ENCODE measurements around the gene EXOC4.
A peak's percentile ranks its signal among the peaks of the same experiment; 100 is the strongest.

Gene EXOC4

GRCh38 chr7:133436014-133436428, 183.1 kb downstream of the EXOC4 start:
- no peaks in the 10 kb centered on the region; a peak in 1 of 22 replicates for H3K9me3 ChIP-seq (replicated peaks in 1 of 11)
- peaks cover 0 to 64% (median 0%) of the 10 kb centered on the region in 11 experiments; a peak in 5 of 22 replicates for H4K20me1 ChIP-seq
- H3K4me3 ChIP-seq: no peak overlapping the region
- H3K27me3 ChIP-seq: no peaks in the 10 kb centered on the region
- H3K27ac ChIP-seq: no peak overlapping the region; a peak in 1 of 22 replicates
- H3K4me1 ChIP-seq: peaks cover 0 to 10% (median 0%) of the 10 kb centered on the region in 10 experiments; a peak in 2 of 20 replicates
- H3K36me3 ChIP-seq: peaks cover 0 to 14% (median 6%) of the 10 kb centered on the region in 11 experiments; a peak in 8 of 22 replicates
- H3K9ac ChIP-seq: no peak overlapping the region; a peak in 1 of 22 replicates
- no peak overlapping the region for H3K4me2 ChIP-seq
- TF ChIP-seq Cebpa-rat (IDR thresholded peaks at IDR 0.05): no peak

GRCh38 chr7:133437544-133437943, 184.7 kb downstream of the EXOC4 start:
- Histone ChIP-seq H4K20me1 (peaks cover 0 to 54% (median 0%) of the 10 kb centered on the region in 11 experiments; a peak in 6 of 22 replicates), H3K4me1 (peaks cover 0 to 10% (median 0%) of the 10 kb centered on the region in 10 experiments; a peak in 2 of 20 replicates), H3K4me2 (no peak overlapping the region), H3K4me3 (no peak overlapping the region), H3K36me3 (peaks cover 0 to 21% (median 11%) of the 10 kb centered on the region in 11 experiments; a peak in 9 of 22 replicates), H3K9ac (no peak overlapping the region), H3K27ac (no peak overlapping the region), H3K27me3 (no peaks in the 10 kb centered on the region), H3K9me3 (replicated peaks in 1 of 11) (peaks cover 0 to 4% (median 0%) of the 10 kb centered on the region in 11 experiments; a peak in 1 of 22 replicates)
- TF ChIP-seq Cebpa-rat (IDR thresholded peaks at IDR 0.05): no peak

- peaks cover 0 to 21% (median 11%) of the 10 kb centered on the region in 11 experiments; a peak in 12 of 22 replicates for H3K36me3 ChIP-seq
These were observed 189.9 kb downstream of the EXOC4 start for GRCh38 chr7:133442818-133443217.

GRCh38 chr7:133445617-133446016, 192.7 kb downstream of the EXOC4 start:
- peaks cover 0 to 10% (median 4%) of the 10 kb centered on the region in 11 experiments; a peak in 8 of 22 replicates for H3K36me3 ChIP-seq
- H3K4me2 ChIP-seq: no peak overlapping the region
- H3K27me3 ChIP-seq: no peaks in the 10 kb centered on the region
- peaks cover 0 to 46% (median 0%) of the 10 kb centered on the region in 11 experiments; a peak in 4 of 22 replicates for H4K20me1 ChIP-seq
- H3K4me1 ChIP-seq: peaks cover 0 to 7% (median 0%) of the 10 kb centered on the region in 10 experiments; a peak in 3 of 20 replicates
- peaks cover 0 to 4% (median 0%) of the 10 kb centered on the region in 11 experiments; a peak in 1 of 22 replicates for H3K9me3 ChIP-seq (replicated peaks in 1 of 11)
- H3K4me3 ChIP-seq: no peak overlapping the region
- H3K27ac ChIP-seq: no peak overlapping the region
- H3K9ac ChIP-seq: no peak overlapping the region
- no peak for TF ChIP-seq Cebpa-rat (IDR thresholded peaks at IDR 0.05)

More at GRCh38 chr7:133442818-133443217, 189.9 kb downstream of the EXOC4 start:
- Histone ChIP-seq H3K9me3 (replicated peaks in 1 of 11) (peaks cover 0 to 4% (median 0%) of the 10 kb centered on the region in 11 experiments; a peak in 1 of 22 replicates), H3K4me2 (no peak overlapping the region), H3K27me3 (no peaks in the 10 kb centered on the region), H3K4me3 (no peak overlapping the region), H3K27ac (no peak overlapping the region), H4K20me1 (peaks cover 0 to 44% (median 0%) of the 10 kb centered on the region in 11 experiments; a peak in 4 of 22 replicates), H3K9ac (no peak overlapping the region), H3K4me1 (no peaks in the 10 kb centered on the region)
- TF ChIP-seq Cebpa-rat (IDR thresholded peaks at IDR 0.05): no peak

- Histone ChIP-seq H3K9ac (no peak overlapping the region), H3K9me3 (replicated peaks in 1 of 11) (no peaks in the 10 kb centered on the region), H4K20me1 (peaks cover 0 to 57% (median 0%) of the 10 kb centered on the region in 11 experiments; a peak in 4 of 22 replicates), H3K36me3 (peaks cover 0 to 5% (median 0%) of the 10 kb centered on the region in 11 experiments; a peak in 3 of 22 replicates), H3K4me2 (no peak overlapping the region), H3K4me1 (peaks cover 0 to 13% (median 5%) of the 10 kb centered on the region in 10 experiments; a peak in 12 of 20 replicates), H3K27ac (no peak overlapping the region), H3K27me3 (no peaks in the 10 kb centered on the region), H3K4me3 (no peak overlapping the region)
- no peak for TF ChIP-seq Cebpa-rat (IDR thresholded peaks at IDR 0.05)
These were observed 195.1 kb downstream of the EXOC4 start for GRCh38 chr7:133448012-133448411.

- no peak overlapping the region for H3K4me2 ChIP-seq
- H3K36me3 ChIP-seq: peaks cover 0 to 9% (median 0%) of the 10 kb centered on the region in 11 experiments; a peak in 3 of 22 replicates
- no peaks in the 10 kb centered on the region for H3K27me3 ChIP-seq
- H3K4me3 ChIP-seq: no peak overlapping the region
- no peak for TF ChIP-seq Cebpa-rat (IDR thresholded peaks at IDR 0.05)
- H3K9ac ChIP-seq: no peak overlapping the region
- H4K20me1 ChIP-seq: peaks cover 0 to 26% (median 0%) of the 10 kb centered on the region in 11 experiments; a peak in 2 of 22 replicates
- H3K4me1 ChIP-seq: peaks cover 0 to 13% (median 5%) of the 10 kb centered on the region in 10 experiments; a peak in 12 of 20 replicates
- no peak overlapping the region for H3K27ac ChIP-seq
- no peaks in the 10 kb centered on the region for H3K9me3 ChIP-seq (replicated peaks in 1 of 11)
These were observed 199.7 kb downstream of the EXOC4 start for GRCh38 chr7:133452577-133452976.

GRCh38 chr7:133458688-133459087, 205.8 kb downstream of the EXOC4 start:
- Histone ChIP-seq H3K4me2 (no peak overlapping the region), H4K20me1 (peaks cover 0 to 46% (median 0%) of the 10 kb centered on the region in 11 experiments; a peak in 3 of 22 replicates), H3K9ac (no peak overlapping the region), H3K27me3 (no peaks in the 10 kb centered on the region), H3K9me3 (replicated peaks in 1 of 11) (no peaks in the 10 kb centered on the region), H3K36me3 (peaks cover 0 to 17% (median 0%) of the 10 kb centered on the region in 11 experiments; a peak in 3 of 22 replicates), H3K4me1 (peaks cover 0 to 8% (median 0%) of the 10 kb centered on the region in 10 experiments; a peak in 4 of 20 replicates), H3K27ac (no peak overlapping the region), H3K4me3 (no peak overlapping the region)
- TF ChIP-seq Cebpa-rat (IDR thresholded peaks at IDR 0.05): no peak

- Histone ChIP-seq H3K27ac (no peak overlapping the region), H3K4me2 (no peak overlapping the region), H3K36me3 (peaks cover 0 to 26% (median 8%) of the 10 kb centered on the region in 11 experiments; a peak in 12 of 22 replicates), H3K27me3 (no peaks in the 10 kb centered on the region), H3K4me1 (peaks cover 0 to 8% (median 0%) of the 10 kb centered on the region in 10 experiments; a peak in 4 of 20 replicates), H3K4me3 (no peak overlapping the region), H4K20me1 (peaks cover 0 to 39% (median 0%) of the 10 kb centered on the region in 11 experiments; a peak in 3 of 22 replicates), H3K9me3 (replicated peaks in 1 of 11) (peaks cover 17 to 26% (median 20%) of the 10 kb centered on the region in 11 experiments), H3K9ac (no peak overlapping the region)
- no peak for TF ChIP-seq Cebpa-rat (IDR thresholded peaks at IDR 0.05)
These were observed 208.5 kb downstream of the EXOC4 start for GRCh38 chr7:133461421-133461820.

- peaks cover 24 to 57% (median 47%) of the 10 kb centered on the region in 10 experiments for H3K4me1 ChIP-seq
- peaks cover 0 to 45% (median 20%) of the 10 kb centered on the region in 11 experiments; a peak in 16 of 22 replicates for H3K9me3 ChIP-seq (replicated peaks in 1 of 11)
- H3K27me3 ChIP-seq: no peaks in the 10 kb centered on the region
- peaks cover 0 to 22% (median 0%) of the 10 kb centered on the region in 11 experiments; a peak in 2 of 22 replicates for H4K20me1 ChIP-seq
- H3K27ac ChIP-seq: peak overlapping the region in 1 of 11 experiments; percentile 55; a peak in 1 of 22 replicates
- H3K36me3 ChIP-seq: peaks cover 0 to 21% (median 11%) of the 10 kb centered on the region in 11 experiments; a peak in 15 of 22 replicates
- no peak overlapping the region for H3K9ac ChIP-seq
- no peak for TF ChIP-seq Cebpa-rat (IDR thresholded peaks at IDR 0.05)
- H3K4me2 ChIP-seq: peak overlapping the region in 3 of 11 experiments; percentile 26 to 88 (median 65); a peak in 6 of 22 replicates
- H3K4me3 ChIP-seq: no peak overlapping the region
These were observed 222.8 kb downstream of the EXOC4 start for GRCh38 chr7:133475655-133476054.
